ENCODE measurements around the gene FYN.

FYN gene

GRCh38 chr6:111718990-111719389 is 154.3 kb downstream of the FYN start:
- no peak overlapping the region for H3K27ac ChIP-seq
- no peak for DNase-seq (ENCODE audit: low read depth, low spot score)

GRCh38 chr6:111718326-111718725 is 154.9 kb downstream of the FYN start:
- no peak overlapping the region for H3K27ac ChIP-seq
- no peak for DNase-seq (ENCODE audit: low read depth, low spot score)

GRCh38 chr6:111717621-111718020 is 155.6 kb downstream of the FYN start:
- H3K27ac ChIP-seq, result no peak overlapping the region
- no peak for DNase-seq (ENCODE audit: low read depth, low spot score)

GRCh38 chr6:111716325-111716724 is 156.9 kb downstream of the FYN start:
- no peak overlapping the region for H3K27ac ChIP-seq
- no peak for DNase-seq (ENCODE audit: low read depth, low spot score)

GRCh38 chr6:111715321-111715720 is 157.9 kb downstream of the FYN start:
- no peak overlapping the region for H3K27ac ChIP-seq
- DNase-seq (ENCODE audit: low read depth, low spot score), result no peak

GRCh38 chr6:111714416-111715270 is 158.6 kb downstream of the FYN start:
- no peak overlapping the region for H3K27ac ChIP-seq
- DNase-seq (ENCODE audit: low read depth, low spot score), result no peak

- no peak for DNase-seq (ENCODE audit: low read depth, low spot score)
- no peak overlapping the region for H3K27ac ChIP-seq
Measured at GRCh38 chr6:111713811-111714210, 159.4 kb downstream of the FYN start.

GRCh38 chr6:111713236-111713635 is 160.0 kb downstream of the FYN start:
- no peak for DNase-seq (ENCODE audit: low read depth, low spot score)
- H3K27ac ChIP-seq, result no peak overlapping the region

- H3K27ac ChIP-seq, result no peak overlapping the region
- DNase-seq (ENCODE audit: low read depth, low spot score), result no peak
Measured at GRCh38 chr6:111711984-111712752, 161.1 kb downstream of the FYN start.

GRCh38 chr6:111711476-111711875 is 161.8 kb downstream of the FYN start:
- no peak for DNase-seq (ENCODE audit: low read depth, low spot score)
- no peak overlapping the region for H3K27ac ChIP-seq

GRCh38 chr6:111710911-111711310 is 162.3 kb downstream of the FYN start:
- no peak overlapping the region for H3K27ac ChIP-seq
- no peak for DNase-seq (ENCODE audit: low read depth, low spot score)

GRCh38 chr6:111710439-111710838 is 162.8 kb downstream of the FYN start:
- DNase-seq (ENCODE audit: low read depth, low spot score), result no peak
- H3K27ac ChIP-seq, result no peak overlapping the region

- no peak for DNase-seq (ENCODE audit: low read depth, low spot score)
- H3K27ac ChIP-seq, result no peak overlapping the region
Measured at GRCh38 chr6:111709615-111710398, 163.4 kb downstream of the FYN start.

- H3K27ac ChIP-seq, result no peak overlapping the region
- no peak for DNase-seq (ENCODE audit: low read depth, low spot score)
Measured at GRCh38 chr6:111709201-111709600, 164.1 kb downstream of the FYN start.

GRCh38 chr6:111707773-111708172 is 165.5 kb downstream of the FYN start:
- no peak overlapping the region for H3K27ac ChIP-seq
- no peak for DNase-seq (ENCODE audit: low read depth, low spot score)

GRCh38 chr6:111706841-111707391 is 166.3 kb downstream of the FYN start:
- H3K27ac ChIP-seq, result no peak overlapping the region
- DNase-seq (ENCODE audit: low read depth, low spot score), result no peak

GRCh38 chr6:111703723-111704122 is 169.5 kb downstream of the FYN start:
- H3K27ac ChIP-seq, result no peak overlapping the region
- DNase-seq (ENCODE audit: low read depth, low spot score), result no peak

- no peak for DNase-seq (ENCODE audit: low read depth, low spot score)
- no peak overlapping the region for H3K27ac ChIP-seq
Measured at GRCh38 chr6:111702268-111702667, 171.0 kb downstream of the FYN start.

GRCh38 chr6:111701146-111701545 is 172.1 kb downstream of the FYN start:
- DNase-seq (ENCODE audit: low read depth, low spot score), result no peak
- no peak overlapping the region for H3K27ac ChIP-seq

GRCh38 chr6:111700135-111700690 is 173.0 kb downstream of the FYN start:
- DNase-seq (ENCODE audit: low read depth, low spot score), result no peak
- H3K27ac ChIP-seq, result no peak overlapping the region
